A549 (cell line): ENCODE results near the gene POU2F3. TPM values are rescaled to one million over a fixed set of nuclear protein-coding genes. Genes with fewer than 3 reads are reported as not detected.
A peak's percentile ranks its signal among the peaks of the same experiment; 100 is the strongest.

Experiments used
- ATAC-seq, 2 experiments: fragments of 200-7000 bp in 1 of 2; fragments of >200 bp in 1 of 2; cut with Nextera tagmentation in 1 of 2; cut with Tn5 transposase in 1 of 2; 3 replicates each; pipeline versions ENCODE4 v1.8.0 to v1.9.1; 2018 to 2020; ENCODE audit warnings: mild to moderate bottlenecking in 1 of 2, moderate library complexity in 1 of 2
- CTCF ChIA-PET: fragments of 300-600 bp; sonication (Branson Sonifier 250); formaldehyde crosslinking; extraction: SDS; loops from one replicate; lab custom pipeline; 2021; ENCODE audit warnings: antibody characterized with exemption, inconsistent platforms; lab: Yijun Ruan, JAX
- POLR2A ChIA-PET: fragments of 350-600 bp; formaldehyde crosslinking; extraction: SDS; loops from one replicate; lab custom pipeline; 2021; ENCODE audit warnings: antibody characterized with exemption, inconsistent platforms; lab: Yijun Ruan, JAX
- DNase-seq, 2 experiments: peaks; one replicate each; pipeline versions ENCODE4 v3.0.0 to v3.0.0-alpha.2; 2011 to 2016; ENCODE audit warnings: low read depth in 1 of 2, low spot score in 1 of 2
- FAIRE-seq: peaks from 2 replicates; lab custom pipeline; 2011; peaks lifted over from hg19 to GRCh38; lab: Jason Lieb, UNC
- H3K27ac ChIP-seq, 2 experiments: fragments of >200 bp; sonication (Bioruptor Twin); formaldehyde crosslinking; 3 replicates each; pipeline ENCODE4 v1.5.1; 2016 to 2017
- H3K4me1 ChIP-seq: fragments of >200 bp; sonication (Bioruptor Twin); formaldehyde crosslinking; 3 replicates; pipeline ENCODE4 v1.6.1; 2016
- H3K4me2 ChIP-seq: fragments of >200 bp; sonication (Bioruptor Twin); formaldehyde crosslinking; 3 replicates; pipeline ENCODE4 v1.6.1; 2016
- H3K4me3 ChIP-seq: fragments of >200 bp; sonication (Bioruptor Twin); formaldehyde crosslinking; 3 replicates; pipeline ENCODE4 v1.5.1; 2016
- H3K9me3 ChIP-seq: fragments of >200 bp; sonication (Bioruptor Twin); formaldehyde crosslinking; 3 replicates; pipeline ENCODE4 v1.6.1; 2016
- CHD4 ChIP-seq: fragments of 200-600 bp; sonication (generic); IDR thresholded peaks from 2 replicates; pipeline ENCODE4 v1.6.1; 2016; ENCODE audit warnings: antibody characterized with exemption, mild to moderate bottlenecking, borderline replicate concordance
- CTCF ChIP-seq: fragments of >200 bp; sonication (Bioruptor Twin); formaldehyde crosslinking; IDR thresholded peaks from 3 replicates; pipeline ENCODE4 v1.5.1; 2016
- E2F6 ChIP-seq: IDR thresholded peaks from 2 replicates; pipeline ENCODE4 v1.6.1; 2012; ENCODE audit warnings: low read depth, borderline replicate concordance
- EHMT2 ChIP-seq: fragments of 200-600 bp; sonication (generic); IDR thresholded peaks from 2 replicates; pipeline ENCODE4 v1.6.1; 2016; ENCODE audit warnings: antibody characterized with exemption, low read depth, mild to moderate bottlenecking, moderate library complexity
- FOXS1 ChIP-seq: fragments of 250-450 bp; sonication (Bioruptor Pico); IDR thresholded peaks from 2 replicates; pipeline ENCODE4 v1.5.0; 2020; ENCODE audit warnings: mild to moderate bottlenecking, moderate library complexity
- HOXA7 ChIP-seq: fragments of 250-450 bp; sonication (Bioruptor Pico); IDR thresholded peaks from 2 replicates; pipeline ENCODE4 v1.5.0; 2020; ENCODE audit warnings: mild to moderate bottlenecking, moderate library complexity
- JUN ChIP-seq, 2 experiments: fragments of >200 bp; sonication (Bioruptor Twin); formaldehyde crosslinking; IDR thresholded peaks; 2 replicates in 1 of 2; 3 replicates in 1 of 2; pipeline ENCODE4 v1.6.1; 2016 to 2017
- KDM1A ChIP-seq: fragments of 200-600 bp; sonication (generic); IDR thresholded peaks from 2 replicates; pipeline ENCODE4 v1.6.1; 2016; ENCODE audit warnings: low read depth, mild to moderate bottlenecking
- NPAS2 ChIP-seq: fragments of 250-450 bp; sonication (Bioruptor Pico); IDR thresholded peaks from 2 replicates; pipeline ENCODE4 v1.8.0; 2022; ENCODE audit warnings: mild to moderate bottlenecking, moderate library complexity, borderline replicate concordance
- NR3C1 ChIP-seq: fragments of >200 bp; sonication (Bioruptor Twin); formaldehyde crosslinking; IDR thresholded peaks from 3 replicates; pipeline ENCODE4 v1.6.1; 2017
- PHF8 ChIP-seq: fragments of 200-600 bp; sonication (generic); IDR thresholded peaks from 2 replicates; pipeline ENCODE4 v1.6.1; 2016; ENCODE audit warnings: low read depth, mild to moderate bottlenecking, antibody characterized with exemption, moderate library complexity, borderline replicate concordance
- RAD21 ChIP-seq, 2 experiments: fragments of >200 bp in 1 of 2; sonication (Bioruptor Twin) in 1 of 2; formaldehyde crosslinking in 1 of 2; IDR thresholded peaks in 1 of 2; conservative IDR thresholded peaks in 1 of 2; 2 replicates in 1 of 2; 3 replicates in 1 of 2; pipeline ENCODE4 v1.6.1; 2012 to 2018; ENCODE audit warnings: inconsistent platforms in 1 of 2
- REST ChIP-seq: fragments of 200-600 bp; sonication (generic); IDR thresholded peaks from 2 replicates; pipeline ENCODE4 v1.6.1; 2016; ENCODE audit warnings: antibody characterized with exemption, mild to moderate bottlenecking, moderate library complexity
- SMC3 ChIP-seq: fragments of >200 bp; sonication (Bioruptor Twin); formaldehyde crosslinking; IDR thresholded peaks from 3 replicates; pipeline ENCODE4 v1.6.1; 2018; ENCODE audit warnings: inconsistent platforms
- ZNF302 ChIP-seq: fragments of 250-450 bp; sonication (Bioruptor Pico); IDR thresholded peaks from 2 replicates; pipeline ENCODE4 v1.9.0; 2021; ENCODE audit warnings: inconsistent platforms, mild to moderate bottlenecking, moderate library complexity
- ZSCAN20 ChIP-seq: fragments of 250-450 bp; sonication (Bioruptor Pico); IDR thresholded peaks from 2 replicates; pipeline ENCODE4 v1.8.0; 2022; ENCODE audit warnings: mild to moderate bottlenecking, moderate library complexity
- WGBS: methylation state at CpG from one replicate; pipeline ENCODE4 v1.1.6; 2017; ENCODE audit errors: missing lambda C conversion rate; 5-methylcytosine and 5-hydroxymethylcytosine counted together
- polyA plus RNA-seq, 4 experiments: library from polyadenylated mRNA; depleted of rRNA in 3 of 4; stranded (reverse); fragments of >200 nt; fragmentation: RNase III in 1 of 4; extraction: RNeasy Plus Mini Kit Qiagen cat#74134 plus additional on column Dnase treatment in 1 of 4; gene quantifications; 2 replicates in 3 of 4; 3 replicates in 1 of 4; pipeline ENCODE4 v1.2.3, GENCODE V29; 2011 to 2017

POU2F3 gene
- polyA plus RNA-seq, 2 of the 4 experiments (the other 2 are of a cell fraction) = not detected

GRCh38 chr11:120235024-120235628, 4.8 kb upstream of the POU2F3 start:
- ChIA-PET POLR2A (no interaction called here), CTCF (interaction anchor here (0.6 to 19.9 kb wide), 34 partner anchors 9 to 960 kb away, joined by 3 to 407 read pairs (median 4); no protein-coding TSS in a partner anchor)
- Histone ChIP-seq H3K4me1 (no peaks in the 10 kb centered on the region), H3K9me3 (0 out of 3 replicates have a peak, but pooled peaks cover 4% of the 10 kb centered on the region), H3K4me2 (no peak overlapping the region), H3K4me3 (no peak overlapping the region), H3K27ac (no peak overlapping the region)
- ATAC-seq (peak; percentile 82 to 91; a peak in 5 of 6 replicates), DNase-seq (peak; percentile 64 to 68), FAIRE-seq (no peak)
- 2% methylated on average over 8 of the region's 8 CpGs for WGBS
- TF ChIP-seq PHF8 = no peak
- no peak for TF ChIP-seq FOXS1 (CRISPR knock-in tag)
- TF ChIP-seq REST = no peak
- no peak for TF ChIP-seq EHMT2
- no peak for TF ChIP-seq CHD4
- TF ChIP-seq RAD21 (conservative IDR thresholded peaks at IDR 0.05 in 1 of 2, IDR thresholded peaks at IDR 0.05 in 1 of 2) = peak; percentile 73 to 79
- no peak for TF ChIP-seq JUN (IDR thresholded peaks at IDR 0.05)
- TF ChIP-seq ZSCAN20 (CRISPR knock-in tag) = no peak
- TF ChIP-seq CTCF = peak; percentile 66
- TF ChIP-seq SMC3 = peak; percentile 86
- no peak for TF ChIP-seq NPAS2 (CRISPR knock-in tag)
- TF ChIP-seq NR3C1 = no peak
- TF ChIP-seq, all 56 proteins: peak for 3

GRCh38 chr11:120236169-120237107, 3.5 kb upstream of the POU2F3 start:
- no peak overlapping the region for H3K27ac ChIP-seq
- 0 out of 3 replicates have a peak, but pooled peaks cover 4% of the 10 kb centered on the region for H3K9me3 ChIP-seq
- H3K4me1 ChIP-seq = no peaks in the 10 kb centered on the region
- peak in 1 of 2 experiments; percentile 17; a peak in 2 of 6 replicates for ATAC-seq
- POLR2A ChIA-PET = interaction anchor here (0.7 kb wide), 1 partner anchor 67 kb away, joined by 4 read pairs; no protein-coding TSS in a partner anchor
- no peak for TF ChIP-seq ZNF302 (CRISPR knock-in tag)
- no peak for TF ChIP-seq EHMT2
- TF ChIP-seq FOXS1 (CRISPR knock-in tag) = no peak
- no peak for TF ChIP-seq JUN (IDR thresholded peaks at IDR 0.05)
- no peak for TF ChIP-seq E2F6
- TF ChIP-seq HOXA7 (CRISPR knock-in tag) = no peak
- TF ChIP-seq KDM1A = no peak
- TF ChIP-seq, all 56 proteins: peak for 0
- Histone ChIP-seq H3K4me3 (no peak overlapping the region), H3K4me2 (no peak overlapping the region)
- FAIRE-seq (no peak), DNase-seq (peak in 1 of 2 experiments; percentile 8)
- CTCF ChIA-PET = interaction anchor here (0.8 to 19.9 kb wide), 17 partner anchors 7 to 448 kb away, joined by 3 to 407 read pairs (median 6); no protein-coding TSS in a partner anchor
- WGBS = 0% methylated on average over 5 of the region's 5 CpGs
